NB4 (cell line): ENCODE results near the gene MIER2.

Experiments
- MYC ChIP-seq: IDR thresholded peaks from 2 replicates; pipeline ENCODE4 v1.6.1; 2011; ENCODE audit warnings: low read depth, low read length
- POLR2A ChIP-seq: IDR thresholded peaks from 2 replicates; pipeline ENCODE4 v1.6.1; 2011; ENCODE audit warnings: mild to moderate bottlenecking; ENCODE audit not compliant: insufficient read length; ENCODE audit errors: extremely low read depth
- TF ChIP-seq, protein P1 (sequence below): IDR thresholded peaks from one replicate; pipeline ENCODE4 v1.5.1; 2012; ENCODE audit warnings: low read depth, low read length
- TF ChIP-seq, protein P2 (sequence below): IDR thresholded peaks from 2 replicates; pipeline ENCODE4 v1.6.1; 2011; ENCODE audit warnings: low read depth, low read length

DNA sequence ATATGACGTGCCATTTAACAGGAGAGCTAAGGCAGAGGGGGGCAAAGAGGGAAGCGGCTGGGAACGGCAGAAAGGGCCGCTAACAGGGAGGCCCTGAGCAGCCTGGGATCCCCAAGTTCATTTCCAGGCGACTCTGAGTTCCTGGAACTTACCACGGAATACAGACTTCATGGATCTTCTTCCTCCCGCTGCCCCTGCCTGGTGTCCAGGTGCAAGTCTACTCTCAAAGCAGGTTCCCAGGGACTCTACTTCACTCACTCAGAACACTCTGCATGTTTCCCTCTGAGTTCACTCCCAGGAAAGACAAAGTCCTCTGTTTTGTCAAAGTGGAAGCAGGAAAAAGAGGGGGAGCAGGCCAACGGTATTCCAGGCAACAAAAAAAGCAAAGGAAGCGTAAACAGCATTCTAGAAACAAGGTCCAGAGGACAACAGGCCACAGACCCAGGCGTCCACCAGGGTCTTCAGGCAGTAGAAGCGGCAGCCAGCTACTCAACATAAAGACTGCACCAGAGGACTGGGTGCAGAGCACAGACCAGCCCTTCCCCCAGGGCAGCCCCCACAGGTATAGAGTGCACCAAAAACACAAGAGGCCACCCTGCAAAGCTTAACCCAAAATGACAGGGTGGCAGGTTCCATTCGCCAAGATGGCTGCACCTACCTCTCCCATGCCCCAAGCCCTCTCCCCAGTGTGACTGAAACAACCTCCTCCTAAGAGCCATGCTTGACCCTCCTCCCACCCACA is 3.0 kb downstream of the MIER2 start:
- TF ChIP-seq, protein P1, sequence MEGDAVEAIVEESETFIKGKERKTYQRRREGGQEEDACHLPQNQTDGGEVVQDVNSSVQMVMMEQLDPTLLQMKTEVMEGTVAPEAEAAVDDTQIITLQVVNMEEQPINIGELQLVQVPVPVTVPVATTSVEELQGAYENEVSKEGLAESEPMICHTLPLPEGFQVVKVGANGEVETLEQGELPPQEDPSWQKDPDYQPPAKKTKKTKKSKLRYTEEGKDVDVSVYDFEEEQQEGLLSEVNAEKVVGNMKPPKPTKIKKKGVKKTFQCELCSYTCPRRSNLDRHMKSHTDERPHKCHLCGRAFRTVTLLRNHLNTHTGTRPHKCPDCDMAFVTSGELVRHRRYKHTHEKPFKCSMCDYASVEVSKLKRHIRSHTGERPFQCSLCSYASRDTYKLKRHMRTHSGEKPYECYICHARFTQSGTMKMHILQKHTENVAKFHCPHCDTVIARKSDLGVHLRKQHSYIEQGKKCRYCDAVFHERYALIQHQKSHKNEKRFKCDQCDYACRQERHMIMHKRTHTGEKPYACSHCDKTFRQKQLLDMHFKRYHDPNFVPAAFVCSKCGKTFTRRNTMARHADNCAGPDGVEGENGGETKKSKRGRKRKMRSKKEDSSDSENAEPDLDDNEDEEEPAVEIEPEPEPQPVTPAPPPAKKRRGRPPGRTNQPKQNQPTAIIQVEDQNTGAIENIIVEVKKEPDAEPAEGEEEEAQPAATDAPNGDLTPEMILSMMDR: no peak
- TF ChIP-seq POLR2A: no peak
- TF ChIP-seq, protein P2, sequence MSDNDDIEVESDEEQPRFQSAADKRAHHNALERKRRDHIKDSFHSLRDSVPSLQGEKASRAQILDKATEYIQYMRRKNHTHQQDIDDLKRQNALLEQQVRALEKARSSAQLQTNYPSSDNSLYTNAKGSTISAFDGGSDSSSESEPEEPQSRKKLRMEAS: no peak
- no peak for TF ChIP-seq MYC
